Right lobe of liver (tissue), 6 donors: Measurements from ENCODE around the gene MRPL53. TPM values are rescaled to one million over a fixed set of nuclear protein-coding genes. Genes with fewer than 3 reads are reported as not detected.

ENCODE experiments used
- ATAC-seq, 4 donors: fragments of 200-7000 bp; cut with Tn5 transposase; one replicate each; pipeline ENCODE4 v1.9.1; 2020; ENCODE audit warnings: mild to moderate bottlenecking in 4 of 4, moderate library complexity in 4 of 4
- DNase-seq, 3 donors: peaks; one replicate each; pipeline ENCODE4 v3.0.0-alpha.2; 2020
- H3K27ac ChIP-seq, 3 donors: fragments of 200-600 bp; one replicate each; pipeline ENCODE4 v1.8.0; 2022
- H3K27me3 ChIP-seq, 2 donors: fragments of 200-600 bp; one replicate each; pipeline ENCODE4 v1.8.0; 2022
- H3K36me3 ChIP-seq, 4 donors: fragments of 200-600 bp; sonication (generic) in 1 of 4; one replicate each; pipeline versions ENCODE4 v1.5.1 to v1.8.0; 2017 to 2022; ENCODE audit warnings: control low read depth in 1 of 4
- H3K4me1 ChIP-seq, 4 donors: fragments of 200-600 bp; sonication (generic) in 1 of 4; one replicate each; pipeline versions ENCODE4 v1.5.1 to v1.8.0; 2017 to 2022; ENCODE audit warnings: control low read depth in 1 of 4
- H3K4me3 ChIP-seq, 3 donors: fragments of 200-600 bp; one replicate each; pipeline ENCODE4 v1.8.0; 2022
- H3K9me3 ChIP-seq, 4 donors: fragments of 200-600 bp; sonication (generic) in 1 of 4; one replicate each; pipeline versions ENCODE4 v1.5.1 to v1.8.0; 2017 to 2022; ENCODE audit warnings: control low read depth in 1 of 4
- CTCF ChIP-seq, 4 donors: fragments of 200-600 bp in 3 of 4; fragments of 450-650 bp in 1 of 4; IDR thresholded peaks; one replicate each; pipeline versions ENCODE4 v1.5.1 to v1.8.0; 2016 to 2022; ENCODE audit warnings: antibody characterized with exemption in 4 of 4, mild to moderate bottlenecking in 2 of 4
- POLR2A ChIP-seq: fragments of 450-650 bp; IDR thresholded peaks from one replicate; pipeline ENCODE4 v1.6.1; 2017; ENCODE audit warnings: antibody characterized with exemption, mild to moderate bottlenecking
- WGBS: methylation state at CpG from one replicate; pipeline ENCODE4 v1.1.6; 2018; ENCODE audit warnings: low coverage, low lambda C conversion rate; ENCODE audit not compliant: insufficient coverage; ENCODE audit errors: missing lambda C conversion rate; 5-methylcytosine and 5-hydroxymethylcytosine counted together
- intact Hi-C, 2 donors: fragments of 100-400 bp; cut with DNase I; formaldehyde crosslinking; loops; one replicate each; pipeline versions ENCODE4 v1.11.2 to v1.14.1; 2022
- total RNA-seq, 6 experiments: library from RNA; depleted of rRNA in 2 of 6; stranded (reverse); fragments of >200 nt in 2 of 6; fragmentation: NEBNext Ultra II Directional in 3 of 6; extraction: Animal tissue kit (Norgen Biotek cat#: 25700) in 3 of 6; gene quantifications; one replicate each; pipeline versions ENCODE4 v1.1.0 to v1.2.4, GENCODE V29; 2016 to 2023
- donor health status: DM: no; HTN: yes; CAD: no.
- donor health status: DM: no; HTN: no; CAD: no.
- donor health status: DM: no; HTN: no; CAD: no.
- donor health status: DM: no; HTN: yes; CAD: no.
- donor health status: DM: no; HTN: yes; CAD: no.

Gene MRPL53
- total RNA-seq, 6 experiments from 2014 or later: 10.7 to 51.9 (median 42.6) TPM

- Histone ChIP-seq H3K36me3 (peaks cover 0 to 3% (median 0%) of the 10 kb centered on the region in 4 donors), H3K4me3 (peak overlapping the region; percentile 67 to 79 (median 67)), H3K4me1 (peaks cover 0 to 47% (median 18%) of the 10 kb centered on the region in 4 donors), H3K27me3 (no peaks in the 10 kb centered on the region), H3K27ac (peak overlapping the region in 1 of 3 donors; percentile 72), H3K9me3 (no peaks in the 10 kb centered on the region)
- DNase-seq: peak in 1 of 3 donors; percentile 41
- 20% methylated on average over 1 of the region's 3 CpGs for WGBS
- intact Hi-C loops: no loop called here
- no peak for ATAC-seq
- TF ChIP-seq POLR2A: no peak
- no peak for TF ChIP-seq CTCF (IDR thresholded peaks at IDR 0.05)
Measured at GRCh38 chr2:74439373-74439772, 33.1 kb downstream of the MRPL53 start.

GRCh38 chr2:74438248-74438647, 34.2 kb downstream of the MRPL53 start:
- no peak for ATAC-seq
- intact Hi-C loops: no loop called here
- H3K4me3 ChIP-seq: no peak overlapping the region
- WGBS: 100% methylated on average over 1 of the region's 1 CpG
- no peak for DNase-seq
- no peak overlapping the region for H3K27ac ChIP-seq
- H3K36me3 ChIP-seq: peaks cover 0 to 3% (median 0%) of the 10 kb centered on the region in 4 donors
- no peak for TF ChIP-seq POLR2A
- TF ChIP-seq CTCF (IDR thresholded peaks at IDR 0.05): no peak
- no peaks in the 10 kb centered on the region for H3K27me3 ChIP-seq
- no peaks in the 10 kb centered on the region for H3K9me3 ChIP-seq
- H3K4me1 ChIP-seq: peaks cover 0 to 36% (median 12%) of the 10 kb centered on the region in 4 donors

GRCh38 chr2:74436848-74437695, 35.4 kb downstream of the MRPL53 start:
- intact Hi-C loops: no loop called here
- Histone ChIP-seq H3K9me3 (no peaks in the 10 kb centered on the region), H3K36me3 (peaks cover 0 to 6% (median 2%) of the 10 kb centered on the region in 4 donors), H3K4me3 (no peak overlapping the region), H3K4me1 (peaks cover 0 to 27% (median 9%) of the 10 kb centered on the region in 4 donors), H3K27ac (no peak overlapping the region), H3K27me3 (no peaks in the 10 kb centered on the region)
- no peak for ATAC-seq
- no peak for DNase-seq
- 69% methylated on average over 4 of the region's 6 CpGs for WGBS
- TF ChIP-seq CTCF (IDR thresholded peaks at IDR 0.05) (no peak), POLR2A (no peak)

- Histone ChIP-seq H3K4me3 (no peak overlapping the region), H3K9me3 (no peaks in the 10 kb centered on the region), H3K27ac (no peak overlapping the region), H3K4me1 (peaks cover 0 to 32% (median 11%) of the 10 kb centered on the region in 4 donors), H3K27me3 (no peaks in the 10 kb centered on the region), H3K36me3 (peaks cover 0 to 13% (median 3%) of the 10 kb centered on the region in 4 donors)
- DNase-seq (peak in 1 of 3 donors; percentile 45), ATAC-seq (no peak)
- intact Hi-C loops: no loop called here
- TF ChIP-seq CTCF (IDR thresholded peaks at IDR 0.05): no peak
- TF ChIP-seq POLR2A: no peak
- WGBS: 100% methylated on average over 2 of the region's 43 CpGs
Measured at GRCh38 chr2:74436111-74436805, 36.2 kb downstream of the MRPL53 start.
